Cardiac septum (tissue), 1 donor: ENCODE measurements around the gene DPH6. TPM values are rescaled to one million over a fixed set of nuclear protein-coding genes. Genes with fewer than 3 reads are reported as not detected.
"Not testable (repeated sequence)": the region's sequence is repeated elsewhere in the genome, so short reads cannot be mapped to it uniquely, and the experiment has no call there.

Source experiments
- DNase-seq: peaks from one replicate; pipeline ENCODE4 v3.0.0-alpha.2; 2020; ENCODE audit warnings: low spot score
- intact Hi-C: fragments of 100-400 bp; cut with DNase I; formaldehyde crosslinking; loops from one replicate; pipeline ENCODE4 v1.14.0; 2022
- long read RNA-seq: library from polyadenylated mRNA; unstranded; transcript quantifications from one replicate; pipeline ENCODE4 v2.0.0, GENCODE V29; 2021
- total RNA-seq: library from RNA; stranded (reverse); fragmentation: NEBNext Ultra II Directional; extraction: Animal tissue kit (Norgen Biotek cat#: 25700); gene quantifications from one replicate; pipeline ENCODE4 v1.2.1, GENCODE V29; 2021
- donor health status: DM: no; HTN: no; CAD: no.

The DPH6 gene
- 19.7 TPM for total RNA-seq
- long read RNA-seq, transcript DPH6-201 (9 exons, 2,099 nt): major isoform, 14 of 25 reads
- long read RNA-seq, partial matches to known transcripts: 1 of 25 reads
- long read RNA-seq, other reads (novel, unspliced or antisense): 7 of 25 reads

DNA sequence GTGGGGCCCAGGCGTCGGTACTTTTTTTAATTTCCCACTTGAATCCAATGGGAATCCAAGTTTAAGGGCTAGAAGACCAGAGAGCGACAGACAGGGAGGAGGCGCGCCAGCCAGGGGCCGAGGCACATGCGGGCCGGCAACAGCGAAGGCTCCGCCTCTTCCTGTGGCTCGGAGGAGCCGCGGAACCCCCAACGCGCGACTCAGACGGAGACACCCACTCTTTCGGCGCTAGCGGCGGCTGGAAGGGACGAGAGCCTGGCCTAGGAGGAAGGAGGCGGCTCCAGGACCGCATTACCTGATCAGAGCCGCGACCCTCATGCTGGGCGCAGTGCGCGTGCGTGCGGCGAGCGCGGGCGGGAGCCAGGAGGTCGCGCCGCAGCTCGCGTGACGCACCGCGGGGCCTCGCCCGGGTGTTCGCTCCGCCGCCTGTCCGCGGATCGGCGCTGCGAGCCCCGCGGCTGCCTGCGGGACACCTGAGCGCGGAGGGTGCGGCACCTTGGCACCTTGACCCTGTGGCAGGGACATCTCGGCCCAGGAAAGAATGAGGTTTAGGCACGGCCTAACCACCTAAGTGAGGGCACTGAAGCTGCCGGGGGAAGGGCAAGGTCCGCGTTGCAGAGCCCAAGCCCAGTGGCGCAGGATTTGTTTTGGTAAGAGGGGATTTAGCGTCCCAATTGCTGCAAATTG lies at the start of gene DPH6:
TSS of gene DPH6 (minus strand) at position 342 of the 687 bp plus-strand sequence. CDS start at position 318, 24 bp downstream.
- peak; percentile 92 for DNase-seq
- intact Hi-C loops: loop anchor here (5.0 kb wide), 2 partner anchors 116 to 146 kb away; no protein-coding TSS in a partner anchor

DNA sequence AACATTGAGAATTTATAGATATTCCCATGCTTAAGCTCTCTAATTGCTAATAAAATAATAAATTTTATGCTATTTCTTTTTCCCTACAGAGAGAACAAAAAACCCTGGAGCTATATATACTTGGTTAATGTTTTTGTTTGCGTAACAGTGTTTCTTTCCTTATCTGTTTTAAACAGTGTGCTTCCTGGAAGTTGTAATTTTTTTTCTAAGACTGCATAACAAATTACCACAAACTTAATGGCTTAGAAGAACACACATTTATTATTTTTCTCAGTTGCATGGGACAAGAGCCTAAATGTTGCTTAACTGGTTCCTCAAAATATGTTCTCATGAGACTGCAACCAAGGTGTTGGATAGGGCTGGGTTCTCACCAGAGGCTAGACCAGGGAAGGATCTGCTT lies 49.7 kb upstream of the DPH6 start:
- DNase-seq: no peak
- intact Hi-C loops: no loop called here

DNA sequence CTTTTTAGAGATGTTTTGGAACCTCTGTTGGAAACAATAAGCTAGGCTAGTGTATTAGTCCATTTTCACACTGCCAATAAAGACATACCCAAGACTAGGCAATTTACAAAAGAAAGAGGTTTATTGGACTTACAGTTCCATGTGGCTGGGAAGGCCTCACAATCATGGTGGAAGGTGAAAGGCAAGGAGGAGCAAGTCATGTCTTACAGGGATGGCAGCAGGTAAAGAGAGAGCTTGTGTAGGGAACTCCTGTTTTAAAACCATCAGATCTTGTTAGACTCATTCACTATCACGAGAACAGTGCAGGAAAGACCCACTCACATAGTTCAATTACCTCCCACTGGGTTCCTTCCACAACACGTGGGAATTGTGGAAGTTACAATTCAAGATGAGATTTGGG lies 46.0 kb upstream of the DPH6 start:
- intact Hi-C loops, DNase-seq: not testable (repeated sequence)

GRCh38 chr15:35583863-35584528 lies 38.0 kb upstream of the DPH6 start:
- DNase-seq: no peak
- intact Hi-C loops: loop anchor here (2.0 to 10.0 kb wide), 2 partner anchors 81 to 107 kb away; no protein-coding TSS in a partner anchor

DNA sequence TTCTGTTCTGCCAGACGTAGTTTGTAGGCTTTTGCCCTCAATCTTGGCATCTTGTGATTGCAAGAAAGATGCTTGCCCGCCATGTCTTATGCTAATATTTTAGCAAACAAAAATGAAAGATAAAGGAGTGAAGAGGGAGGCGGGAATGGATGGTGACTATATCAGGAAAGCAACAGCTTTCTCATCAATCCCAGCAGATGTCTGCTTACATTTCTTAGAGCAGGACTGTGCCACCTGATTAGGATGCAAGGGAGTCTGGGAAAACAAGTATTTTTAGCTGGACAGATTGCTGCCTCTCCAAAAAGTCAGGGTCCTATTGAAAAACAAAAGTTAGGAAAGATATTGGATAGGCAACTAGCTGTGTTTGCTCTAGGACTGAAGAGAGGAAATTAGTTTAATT lies 34.6 kb upstream of the DPH6 start:
- intact Hi-C loops: loop anchor here (10.0 kb wide), 1 partner anchor 84 kb away; no protein-coding TSS in a partner anchor
- no peak for DNase-seq

DNA sequence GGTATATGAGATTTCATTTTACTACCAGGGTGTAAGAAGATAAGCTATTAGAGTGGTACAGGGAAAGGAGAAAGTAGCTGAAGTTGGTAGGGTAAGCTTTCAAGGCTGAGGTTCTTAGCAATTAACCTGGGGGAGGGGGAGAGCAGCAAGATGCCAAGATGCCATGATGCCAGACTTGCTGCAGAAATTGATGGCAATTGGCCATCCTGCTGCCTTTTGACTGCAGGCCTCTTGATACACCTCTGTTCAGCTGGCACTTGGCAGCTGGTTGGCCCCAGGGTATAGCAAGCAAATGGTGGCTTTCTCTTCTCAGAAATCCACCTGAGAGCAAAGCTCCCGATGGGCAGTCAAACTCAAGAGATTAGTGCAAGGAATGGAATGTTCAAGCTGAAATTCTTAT lies 21.4 kb upstream of the DPH6 start:
- intact Hi-C loops: no loop called here
- DNase-seq: no peak

DNA sequence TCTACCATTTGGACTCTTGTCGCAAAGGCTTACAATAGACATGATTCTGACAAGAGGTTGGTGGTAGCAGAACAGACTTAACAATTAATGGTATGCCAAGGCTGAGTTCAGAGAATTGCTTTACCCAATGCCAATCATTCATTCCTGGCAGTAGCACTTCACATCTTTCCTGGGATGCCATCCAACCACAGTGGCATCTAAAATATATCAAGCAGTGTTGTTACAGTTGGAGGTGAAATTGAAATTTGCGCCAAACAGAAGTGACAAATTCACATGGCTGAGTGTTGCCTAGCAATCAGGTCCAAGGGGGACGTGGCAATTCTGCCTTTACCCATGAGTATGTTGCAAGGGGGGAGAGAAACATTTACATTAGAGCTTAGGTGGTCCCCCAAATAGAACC lies 21.0 kb upstream of the DPH6 start:
- DNase-seq: no peak
- intact Hi-C loops: no loop called here

DNA sequence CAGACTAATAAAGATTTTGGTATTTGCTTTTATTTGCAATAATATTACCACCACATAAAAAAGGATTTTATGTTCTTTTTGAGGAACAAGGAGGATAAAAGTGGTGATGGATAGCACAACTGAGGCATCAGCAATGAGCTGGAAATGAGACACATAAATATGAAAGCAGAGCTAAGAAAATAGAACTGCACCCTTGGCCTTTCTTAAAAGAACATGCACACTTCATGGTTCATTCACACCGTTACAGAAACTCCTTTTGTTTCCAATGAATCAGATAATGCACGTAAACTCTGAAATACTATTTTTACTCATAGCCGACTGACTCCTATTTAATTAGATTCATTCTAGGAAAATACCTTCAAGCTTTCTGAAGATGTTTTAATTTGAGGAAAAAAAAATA lies 19.9 kb upstream of the DPH6 start:
- intact Hi-C loops: no loop called here
- DNase-seq: no peak

DNA sequence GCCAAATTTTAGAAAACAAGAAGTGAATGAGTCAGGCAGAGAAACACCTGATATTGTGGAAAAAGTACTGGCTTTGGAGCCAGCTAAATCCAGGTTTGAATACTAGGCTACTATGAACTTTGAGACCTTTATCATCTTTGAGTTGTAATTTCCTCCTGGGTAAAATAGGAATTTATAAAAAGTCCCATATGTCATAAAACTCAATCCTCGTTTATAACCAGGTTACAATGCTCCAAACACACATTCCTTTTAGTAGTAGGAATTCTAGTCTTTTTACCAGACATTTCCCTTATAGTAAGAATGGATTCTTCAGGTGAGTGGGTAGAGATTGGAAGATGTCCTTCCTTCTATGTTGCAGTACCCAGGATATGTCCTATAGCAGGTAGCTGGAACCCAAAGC lies 16.7 kb upstream of the DPH6 start:
- DNase-seq: no peak
- intact Hi-C loops: no loop called here

DNA sequence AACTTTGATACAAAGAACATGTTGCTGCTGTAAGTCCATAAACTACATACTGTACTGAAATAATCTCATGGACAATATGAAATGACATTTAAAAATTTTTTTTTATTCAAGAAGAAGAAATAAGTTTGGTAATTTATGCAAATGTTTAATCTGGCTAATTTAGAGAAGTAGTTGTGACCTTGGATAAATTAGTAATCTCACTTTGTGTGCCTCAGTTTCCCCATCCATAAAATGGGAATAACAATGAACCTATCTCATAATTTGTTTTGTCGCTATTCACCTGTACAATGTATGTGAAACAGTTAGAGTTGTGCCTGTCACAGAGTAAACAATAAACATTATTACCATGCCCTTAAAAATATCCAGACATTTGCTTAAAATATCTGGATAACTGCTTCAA lies 15.3 kb upstream of the DPH6 start:
- intact Hi-C loops: no loop called here
- DNase-seq: no peak

GRCh38 chr15:35560870-35561269 lies 14.9 kb upstream of the DPH6 start:
- no peak for DNase-seq
- intact Hi-C loops: no loop called here

DNA sequence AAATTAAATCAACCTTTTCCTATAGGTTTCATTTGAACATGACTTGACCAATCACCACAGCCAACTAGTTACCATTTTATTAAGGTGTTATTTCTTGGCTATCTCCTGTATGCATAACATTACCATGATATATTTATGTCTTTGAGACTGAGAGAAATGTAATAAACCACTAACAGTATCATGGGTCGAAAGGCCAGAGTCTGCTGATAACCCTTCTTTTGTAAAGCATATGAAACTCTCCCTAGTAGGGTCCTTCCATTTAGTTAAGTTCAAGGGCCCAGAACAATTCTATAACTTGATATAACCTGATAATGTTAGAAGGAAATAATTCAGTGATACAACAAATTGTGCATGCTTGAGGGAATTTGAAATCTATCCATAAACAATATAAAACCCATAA lies 14.3 kb upstream of the DPH6 start:
- no peak for DNase-seq
- intact Hi-C loops: no loop called here

DNA sequence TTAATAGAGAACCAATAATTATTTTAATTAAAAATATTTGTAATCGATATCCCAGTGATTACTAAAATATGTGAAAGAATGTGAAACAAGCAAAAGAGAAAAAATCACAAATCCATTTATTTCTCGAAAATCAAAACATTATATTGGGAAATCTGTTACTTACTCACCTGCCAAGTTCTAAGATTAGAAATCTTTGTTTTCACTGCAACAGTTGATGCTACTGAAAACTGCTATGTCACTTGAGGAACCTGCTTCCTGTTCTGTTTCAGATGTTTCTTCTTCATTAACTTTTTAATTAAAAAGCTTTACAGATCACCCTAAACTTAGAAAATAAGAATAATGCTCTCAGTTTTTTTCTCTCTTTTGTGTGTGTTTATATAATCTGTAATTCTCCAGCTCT lies 13.7 kb upstream of the DPH6 start:
- no peak for DNase-seq
- intact Hi-C loops: no loop called here

DNA sequence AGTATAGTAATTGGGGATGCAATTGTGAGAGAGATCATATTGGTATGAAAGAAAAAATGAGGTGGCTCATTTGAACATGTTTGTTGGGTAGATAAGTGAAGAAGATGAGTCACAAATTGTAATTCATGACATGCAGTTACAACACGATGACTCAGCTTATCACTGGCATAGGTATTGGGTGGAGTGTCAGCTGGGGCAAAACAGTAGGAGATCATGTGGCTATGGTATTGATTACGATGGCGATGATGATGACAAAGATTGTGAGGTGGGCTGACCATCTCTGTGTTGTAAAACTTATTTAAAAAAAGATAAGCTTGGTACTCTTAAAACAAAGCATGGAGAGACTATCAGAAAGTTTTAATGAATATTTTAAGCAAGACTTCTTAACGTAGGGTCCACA lies 11.6 kb upstream of the DPH6 start:
- DNase-seq: no peak
- intact Hi-C loops: no loop called here

DNA sequence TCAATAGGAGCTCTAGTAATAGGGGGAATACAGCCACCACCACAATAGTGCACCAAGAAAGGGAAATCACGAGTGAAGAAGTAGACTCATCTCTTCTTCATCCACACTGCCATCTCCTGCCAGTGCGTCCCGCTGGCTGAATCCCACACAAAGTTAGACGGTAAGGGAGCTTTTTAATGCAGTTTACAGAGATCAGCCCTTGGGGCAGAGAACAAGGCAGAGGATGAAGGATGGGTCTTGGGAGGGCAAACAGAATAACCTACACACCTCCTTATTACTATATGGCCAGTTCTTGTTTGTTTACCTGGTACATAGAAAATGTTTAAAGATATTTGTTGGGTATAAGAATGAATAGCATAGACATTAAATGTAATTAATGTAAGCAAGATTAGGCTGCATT lies 11.0 kb upstream of the DPH6 start:
- no peak for DNase-seq
- intact Hi-C loops: no loop called here

GRCh38 chr15:35555244-35555643 lies 9.3 kb upstream of the DPH6 start:
- intact Hi-C loops: no loop called here
- DNase-seq: no peak

DNA sequence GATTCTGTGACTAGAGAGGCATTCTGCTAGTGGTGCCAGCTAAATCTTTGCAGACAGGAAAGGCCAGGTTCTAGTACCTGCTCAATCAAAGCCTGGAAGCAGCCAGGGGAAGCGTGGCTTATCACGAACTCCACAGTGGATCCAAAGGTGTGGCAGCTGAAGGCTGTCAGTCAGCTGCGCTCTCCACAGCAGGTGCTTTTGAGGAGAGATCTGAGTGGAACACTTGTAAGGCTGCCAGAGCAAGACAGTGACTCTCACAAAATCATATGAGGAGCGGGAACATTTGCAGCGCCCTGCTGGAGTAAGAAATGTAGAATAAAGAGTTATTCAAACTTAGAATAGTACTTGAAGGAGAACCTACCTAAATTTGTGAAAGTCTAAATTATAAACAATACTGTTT lies 5.0 kb upstream of the DPH6 start:
- no peak for DNase-seq
- intact Hi-C loops: no loop called here

GRCh38 chr15:35549567-35549966 lies 3.6 kb upstream of the DPH6 start:
- DNase-seq: no peak
- intact Hi-C loops: loop anchor here (5.0 kb wide), 2 partner anchors 113 to 143 kb away; no protein-coding TSS in a partner anchor

DNA sequence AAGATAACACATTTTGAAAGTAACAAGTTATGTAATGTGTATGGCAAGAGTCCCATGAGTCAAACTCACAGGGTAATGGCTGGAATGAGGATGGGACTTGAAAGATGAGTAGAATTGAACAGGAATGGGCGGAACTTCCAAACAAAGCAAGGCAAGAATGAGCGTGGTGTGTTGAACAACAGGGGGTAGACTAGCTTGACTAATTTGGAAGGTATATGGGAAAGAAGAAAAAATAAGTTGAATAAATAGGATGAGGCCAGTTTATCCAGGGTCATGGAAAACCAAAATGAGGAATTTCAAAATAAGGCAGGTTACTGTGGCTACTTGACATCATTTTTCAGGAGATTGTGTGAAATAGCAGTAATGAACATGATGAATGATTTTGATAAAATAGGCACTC lies 2.5 kb upstream of the DPH6 start:
- intact Hi-C loops: loop anchor here (5.0 kb wide), 2 partner anchors 114 to 144 kb away; no protein-coding TSS in a partner anchor
- no peak for DNase-seq

- no peak for DNase-seq
- intact Hi-C loops: loop anchor here (5.0 kb wide), 2 partner anchors 114 to 144 kb away; no protein-coding TSS in a partner anchor
Observed at GRCh38 chr15:35547775-35548364, 1.9 kb upstream of the DPH6 start.
